MM.1S (cell line): ENCODE results near the gene BCL11A.

Source experiments
- DNase-seq: peaks from one replicate; pipeline ENCODE4 v3.0.0-alpha.2; 2015
- H2AFZ ChIP-seq: fragments of 300-600 bp; sonication (generic); 2 replicates; pipeline ENCODE4 v1.6.0; 2016; ENCODE audit warnings: antibody characterized with exemption, low read length
- H3F3A ChIP-seq: fragments of 300-600 bp; sonication (generic); 2 replicates; pipeline ENCODE4 v1.6.1; 2016; ENCODE audit warnings: mild to moderate bottlenecking, antibody characterized with exemption, low read length, moderate library complexity, mixed read lengths; ENCODE audit not compliant: insufficient read depth
- H3K27ac ChIP-seq: fragments of 300-600 bp; sonication (generic); 2 replicates; pipeline ENCODE4 v1.5.1; 2016; ENCODE audit warnings: mild to moderate bottlenecking, low read length
- H3K27me3 ChIP-seq: fragments of 300-600 bp; sonication (generic); replicated peaks from 2 replicates; pipeline ENCODE4 v1.6.0; 2016; ENCODE audit warnings: low read length; ENCODE audit not compliant: insufficient read depth
- H3K36me3 ChIP-seq: fragments of 300-600 bp; sonication (generic); replicated peaks from 2 replicates; pipeline ENCODE4 v1.6.1; 2016; ENCODE audit warnings: mild to moderate bottlenecking, low read length, mixed read lengths; ENCODE audit not compliant: insufficient read depth
- H3K4me1 ChIP-seq: fragments of 300-600 bp; sonication (generic); 2 replicates; pipeline ENCODE4 v1.6.1; 2016; ENCODE audit warnings: low read length, mixed read lengths
- H3K4me2 ChIP-seq: fragments of 300-600 bp; sonication (generic); 2 replicates; pipeline ENCODE4 v1.6.0; 2016; ENCODE audit warnings: low read depth, low read length
- H3K4me3 ChIP-seq: fragments of 300-600 bp; sonication (generic); 2 replicates; pipeline ENCODE4 v1.5.1; 2016; ENCODE audit warnings: low read length, mixed read lengths
- H3K79me2 ChIP-seq: fragments of 300-600 bp; sonication (generic); 2 replicates; pipeline ENCODE4 v1.6.1; 2016; ENCODE audit warnings: mixed run types, low read length, mixed read lengths
- H3K9ac ChIP-seq: fragments of 300-600 bp; sonication (generic); 2 replicates; pipeline ENCODE4 v1.6.1; 2016; ENCODE audit warnings: low read length, mixed read lengths
- H3K9me2 ChIP-seq: fragments of 300-600 bp; sonication (generic); replicated peaks from 2 replicates; pipeline ENCODE4 v1.6.1; 2016; ENCODE audit warnings: mild to moderate bottlenecking, low read length, mixed read lengths; ENCODE audit not compliant: insufficient read depth
- H3K9me3 ChIP-seq: fragments of 300-600 bp; sonication (generic); replicated peaks from 2 replicates; pipeline ENCODE4 v1.6.1; 2016; ENCODE audit warnings: mild to moderate bottlenecking, low read length, mixed read lengths; ENCODE audit not compliant: insufficient read depth
- H4K20me1 ChIP-seq: fragments of 300-600 bp; sonication (generic); 2 replicates; pipeline ENCODE4 v1.6.1; 2016; ENCODE audit warnings: mild to moderate bottlenecking, low read length, moderate library complexity, mixed read lengths; ENCODE audit not compliant: insufficient read depth
- CTCF ChIP-seq: fragments of 300-600 bp; sonication (generic); IDR thresholded peaks from 2 replicates; pipeline ENCODE4 v1.5.1; 2016; ENCODE audit warnings: antibody characterized with exemption, low read length, mixed read lengths
- EZH2 ChIP-seq: fragments of 300-600 bp; sonication (generic); optimal IDR thresholded peaks from 2 replicates; pipeline ENCODE3; 2017; ENCODE audit warnings: low read depth, mild to moderate bottlenecking, antibody characterized with exemption, low read length, mixed read lengths
- EZH2phosphoT487 ChIP-seq: fragments of 300-600 bp; sonication (generic); IDR thresholded peaks from 2 replicates; pipeline ENCODE4 v1.6.1; 2018; ENCODE audit warnings: antibody characterized with exemption, low read length

The BCL11A gene

GRCh38 chr2:60535685-60536312 is 17.7 kb downstream of the BCL11A start:
- Histone ChIP-seq H3K27ac (no peak overlapping the region), H3K79me2 (no peaks in the 10 kb centered on the region), H3K36me3 (no peaks in the 10 kb centered on the region), H3K4me1 (no peaks in the 10 kb centered on the region), H3K4me3 (no peak overlapping the region), H4K20me1 (no peaks in the 10 kb centered on the region), H3K9me3 (no peaks in the 10 kb centered on the region), H3K4me2 (no peak overlapping the region), H2AFZ (no peak overlapping the region), H3F3A (no peaks in the 10 kb centered on the region), H3K9ac (no peak overlapping the region), H3K9me2 (no peaks in the 10 kb centered on the region), H3K27me3 (no peaks in the 10 kb centered on the region)
- no peak for TF ChIP-seq CTCF
- no peak for TF ChIP-seq EZH2
- TF ChIP-seq EZH2phosphoT487 = no peak
- no peak for DNase-seq

GRCh38 chr2:60534892-60535684 is 18.4 kb downstream of the BCL11A start:
- no peaks in the 10 kb centered on the region for H3F3A ChIP-seq
- no peak overlapping the region for H3K9ac ChIP-seq
- no peaks in the 10 kb centered on the region for H3K79me2 ChIP-seq
- no peaks in the 10 kb centered on the region for H3K4me1 ChIP-seq
- no peaks in the 10 kb centered on the region for H3K36me3 ChIP-seq
- no peaks in the 10 kb centered on the region for H3K27me3 ChIP-seq
- no peak overlapping the region for H3K4me3 ChIP-seq
- H3K4me2 ChIP-seq = no peak overlapping the region
- H4K20me1 ChIP-seq = no peaks in the 10 kb centered on the region
- no peaks in the 10 kb centered on the region for H3K9me2 ChIP-seq
- no peak overlapping the region for H2AFZ ChIP-seq
- DNase-seq = no peak
- TF ChIP-seq EZH2 = no peak
- no peak for TF ChIP-seq CTCF
- no peak for TF ChIP-seq EZH2phosphoT487
- no peaks in the 10 kb centered on the region for H3K9me3 ChIP-seq
- H3K27ac ChIP-seq = no peak overlapping the region

- DNase-seq = no peak
Measured at GRCh38 chr2:60534052-60534685, 19.3 kb downstream of the BCL11A start.

More at GRCh38 chr2:60534052-60534685, 19.3 kb downstream of the BCL11A start:
- Histone ChIP-seq H3K9ac (no peak overlapping the region), H3K79me2 (no peaks in the 10 kb centered on the region), H3K4me1 (no peaks in the 10 kb centered on the region), H3K9me2 (no peaks in the 10 kb centered on the region), H2AFZ (no peak overlapping the region), H4K20me1 (no peaks in the 10 kb centered on the region), H3F3A (no peaks in the 10 kb centered on the region), H3K27ac (no peak overlapping the region), H3K4me2 (no peak overlapping the region), H3K4me3 (no peak overlapping the region), H3K9me3 (no peaks in the 10 kb centered on the region), H3K27me3 (no peaks in the 10 kb centered on the region), H3K36me3 (no peaks in the 10 kb centered on the region)
- TF ChIP-seq EZH2 (no peak), EZH2phosphoT487 (no peak), CTCF (no peak)
